Measurements from ENCODE around the gene DGAT2. TPM values are rescaled to one million over a fixed set of nuclear protein-coding genes. Genes with fewer than 3 reads are reported as not detected.

DGAT2 gene
- total RNA-seq, 4 donors from 2014 or later, result 69.8 to 338 (median 184) TPM

DNA sequence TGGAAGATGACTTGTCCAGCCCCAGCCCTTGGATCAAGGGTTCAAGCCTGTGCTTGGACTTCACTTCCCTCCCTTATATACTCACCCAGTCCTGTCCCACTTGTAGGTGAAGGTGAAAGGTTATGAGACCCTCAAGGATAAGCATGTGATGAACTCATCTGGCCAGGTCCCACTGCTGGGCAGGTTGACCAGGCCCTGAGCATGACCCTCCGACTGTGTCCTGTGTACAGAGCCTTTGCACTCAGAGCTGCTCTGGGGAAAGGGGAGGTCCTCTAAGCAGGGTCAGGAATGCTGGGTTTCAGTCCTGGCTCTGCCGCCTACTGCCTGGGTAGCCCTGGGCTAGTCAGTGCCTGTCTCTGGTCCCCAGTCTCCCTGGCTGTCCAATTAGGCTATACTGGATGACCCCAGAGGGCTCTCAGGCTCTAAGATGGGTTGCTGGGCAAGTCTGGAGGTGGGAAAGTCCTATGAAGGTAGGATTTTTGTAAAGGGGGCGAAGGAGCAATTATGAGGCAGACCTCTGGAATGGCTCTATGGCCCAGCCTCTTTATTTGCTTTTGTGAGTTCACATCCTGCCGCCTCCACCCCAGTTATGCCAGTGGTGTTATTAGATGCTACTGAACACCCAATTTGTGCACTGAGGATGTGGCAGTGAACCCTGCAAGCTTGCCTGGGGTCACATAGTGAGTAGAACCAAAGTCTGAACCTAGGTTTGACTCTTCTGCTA is 14.1 kb downstream of the DGAT2 start:
- no peak for TF ChIP-seq POLR2A (IDR thresholded peaks at IDR 0.05)
- TF ChIP-seq EP300 (IDR thresholded peaks at IDR 0.05), result no peak
- TF ChIP-seq, protein P1, sequence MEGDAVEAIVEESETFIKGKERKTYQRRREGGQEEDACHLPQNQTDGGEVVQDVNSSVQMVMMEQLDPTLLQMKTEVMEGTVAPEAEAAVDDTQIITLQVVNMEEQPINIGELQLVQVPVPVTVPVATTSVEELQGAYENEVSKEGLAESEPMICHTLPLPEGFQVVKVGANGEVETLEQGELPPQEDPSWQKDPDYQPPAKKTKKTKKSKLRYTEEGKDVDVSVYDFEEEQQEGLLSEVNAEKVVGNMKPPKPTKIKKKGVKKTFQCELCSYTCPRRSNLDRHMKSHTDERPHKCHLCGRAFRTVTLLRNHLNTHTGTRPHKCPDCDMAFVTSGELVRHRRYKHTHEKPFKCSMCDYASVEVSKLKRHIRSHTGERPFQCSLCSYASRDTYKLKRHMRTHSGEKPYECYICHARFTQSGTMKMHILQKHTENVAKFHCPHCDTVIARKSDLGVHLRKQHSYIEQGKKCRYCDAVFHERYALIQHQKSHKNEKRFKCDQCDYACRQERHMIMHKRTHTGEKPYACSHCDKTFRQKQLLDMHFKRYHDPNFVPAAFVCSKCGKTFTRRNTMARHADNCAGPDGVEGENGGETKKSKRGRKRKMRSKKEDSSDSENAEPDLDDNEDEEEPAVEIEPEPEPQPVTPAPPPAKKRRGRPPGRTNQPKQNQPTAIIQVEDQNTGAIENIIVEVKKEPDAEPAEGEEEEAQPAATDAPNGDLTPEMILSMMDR (IDR thresholded peaks at IDR 0.05), result no peak
- no peak for TF ChIP-seq POLR2AphosphoS5 (IDR thresholded peaks at IDR 0.05)
- H3K9me3 ChIP-seq, result no peaks in the 10 kb centered on the region
- no peak overlapping the region for H3K4me3 ChIP-seq
- no peak overlapping the region for H3K27ac ChIP-seq
- 100% methylated on average over 4 of the region's 4 CpGs for WGBS
- no peaks in the 10 kb centered on the region for H3K27me3 ChIP-seq
- H3K4me1 ChIP-seq, result no peaks in the 10 kb centered on the region
- no peaks in the 10 kb centered on the region for H3K36me3 ChIP-seq
- no peak for DNase-seq (ENCODE audit: low spot score in 2 of 2)

DNA sequence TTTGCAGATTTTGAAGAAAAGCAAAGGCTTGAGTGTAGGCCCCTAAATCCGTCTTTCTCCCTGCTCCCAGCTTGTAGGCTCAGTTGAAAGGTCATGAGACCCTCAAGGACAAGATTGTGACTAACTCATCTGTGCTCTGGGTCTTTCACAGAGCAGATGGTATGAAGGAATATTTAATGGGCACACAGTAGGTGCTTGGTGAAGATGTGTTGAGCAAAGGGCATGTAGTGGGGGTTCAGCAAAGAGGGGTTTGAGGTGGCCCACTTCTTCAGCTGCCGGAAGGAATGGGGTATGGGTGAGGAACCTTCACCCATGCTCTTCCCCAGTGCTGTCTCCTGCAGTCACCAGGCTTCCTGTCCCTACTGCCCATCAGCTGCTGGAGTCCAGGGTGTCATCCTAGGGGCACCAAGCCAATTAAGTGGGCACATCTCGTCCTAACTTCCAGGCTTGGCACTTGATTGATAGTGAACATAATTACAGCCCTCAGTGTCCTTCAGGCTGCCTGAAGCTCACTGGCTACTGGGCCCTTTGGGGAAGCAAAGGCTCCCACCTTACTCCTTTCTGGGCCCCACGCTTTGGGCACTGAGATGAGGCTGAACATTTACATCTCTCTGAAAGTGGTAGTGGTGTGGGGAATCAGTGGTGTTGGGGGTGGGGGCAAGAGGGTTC is 15.0 kb downstream of the DGAT2 start:
- no peaks in the 10 kb centered on the region for H3K4me1 ChIP-seq
- TF ChIP-seq, protein P1 (IDR thresholded peaks at IDR 0.05), result no peak
- no peak for TF ChIP-seq EP300 (IDR thresholded peaks at IDR 0.05)
- no peak for TF ChIP-seq POLR2AphosphoS5 (IDR thresholded peaks at IDR 0.05)
- no peak for TF ChIP-seq POLR2A (IDR thresholded peaks at IDR 0.05)
- no peak overlapping the region for H3K4me3 ChIP-seq
- DNase-seq (ENCODE audit: low spot score in 2 of 2), result no peak
- H3K9me3 ChIP-seq, result no peaks in the 10 kb centered on the region
- WGBS, result 93% methylated on average over 4 of the region's 4 CpGs
- no peaks in the 10 kb centered on the region for H3K36me3 ChIP-seq
- no peak overlapping the region for H3K27ac ChIP-seq
- no peaks in the 10 kb centered on the region for H3K27me3 ChIP-seq

DNA sequence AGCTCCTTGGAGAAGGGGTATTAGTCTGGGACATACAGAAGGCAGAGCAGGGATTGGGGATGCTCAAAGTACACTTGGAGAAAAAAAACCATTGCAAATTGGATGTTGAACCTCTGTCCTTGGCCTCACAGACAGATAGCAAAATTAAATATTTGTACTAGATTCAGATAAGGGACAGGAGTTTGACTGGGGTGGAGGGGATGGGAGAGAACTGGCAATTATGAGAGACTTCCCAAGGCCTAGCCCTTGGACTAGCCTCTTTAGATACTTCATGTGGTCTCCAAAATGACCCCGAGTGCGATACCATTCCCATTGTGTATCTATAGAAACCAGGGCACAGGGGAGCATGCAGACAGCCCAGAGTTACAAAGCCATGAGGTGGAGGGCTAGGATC is 15.5 kb downstream of the DGAT2 start:
- TF ChIP-seq, protein P1 (IDR thresholded peaks at IDR 0.05), result no peak
- TF ChIP-seq EP300 (IDR thresholded peaks at IDR 0.05) (no peak), POLR2A (IDR thresholded peaks at IDR 0.05) (no peak)
- no peak overlapping the region for H3K27ac ChIP-seq
- H3K4me1 ChIP-seq, result no peaks in the 10 kb centered on the region
- no peaks in the 10 kb centered on the region for H3K27me3 ChIP-seq
- WGBS, result 100% methylated on average over 2 of the region's 2 CpGs
- no peaks in the 10 kb centered on the region for H3K36me3 ChIP-seq
- H3K4me3 ChIP-seq, result no peak overlapping the region
- H3K9me3 ChIP-seq, result no peaks in the 10 kb centered on the region
- DNase-seq (ENCODE audit: low spot score in 2 of 2), result no peak

DNA sequence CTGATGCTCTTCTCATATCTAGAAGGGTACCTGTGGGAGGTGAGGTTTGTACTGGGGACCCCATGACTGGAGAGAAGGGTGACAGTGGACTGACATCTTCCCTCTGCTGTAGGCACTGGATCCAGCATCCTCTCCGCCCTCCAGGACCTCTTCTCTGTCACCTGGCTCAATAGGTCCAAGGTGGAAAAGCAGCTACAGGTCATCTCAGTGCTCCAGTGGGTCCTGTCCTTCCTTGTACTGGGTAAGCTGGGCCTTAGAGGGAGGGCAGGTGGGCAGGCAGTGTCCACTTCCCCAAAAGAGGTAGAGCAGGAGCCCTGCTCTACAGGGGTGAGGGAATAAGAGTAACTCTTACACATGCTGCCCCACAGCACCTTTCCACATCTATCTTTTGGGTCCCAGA is 15.9 kb downstream of the DGAT2 start:
- no peak for DNase-seq (ENCODE audit: low spot score in 2 of 2)
- no peak overlapping the region for H3K4me3 ChIP-seq
- H3K36me3 ChIP-seq, result no peaks in the 10 kb centered on the region
- H3K27ac ChIP-seq, result no peak overlapping the region
- TF ChIP-seq, protein P1 (IDR thresholded peaks at IDR 0.05), result no peak
- TF ChIP-seq EP300 (IDR thresholded peaks at IDR 0.05) (no peak), POLR2AphosphoS5 (IDR thresholded peaks at IDR 0.05) (no peak), POLR2A (IDR thresholded peaks at IDR 0.05) (no peak)
- H3K9me3 ChIP-seq, result no peaks in the 10 kb centered on the region
- 83% methylated on average over 1 of the region's 1 CpG for WGBS
- no peaks in the 10 kb centered on the region for H3K27me3 ChIP-seq
- no peaks in the 10 kb centered on the region for H3K4me1 ChIP-seq

DNA sequence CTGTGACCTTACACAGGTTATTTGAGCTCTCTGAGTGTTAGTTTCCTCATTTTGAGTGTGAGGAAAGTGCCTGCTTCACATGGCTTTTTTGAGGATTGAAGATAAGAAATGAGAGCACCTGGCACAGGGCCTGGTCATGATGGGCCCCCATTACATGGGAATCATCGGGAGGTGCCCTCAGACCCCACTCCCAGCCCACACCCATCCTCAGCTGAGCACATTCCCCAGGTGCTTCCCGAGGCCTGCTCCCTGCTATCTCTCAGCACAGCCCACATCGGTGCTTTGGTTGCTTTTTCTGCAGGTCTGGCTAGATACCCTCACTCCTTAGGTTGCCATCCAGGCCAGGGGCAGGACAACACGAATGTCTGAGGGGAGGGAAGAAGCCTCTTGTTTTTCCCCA is 16.6 kb downstream of the DGAT2 start:
- Histone ChIP-seq H3K9me3 (no peaks in the 10 kb centered on the region), H3K27me3 (no peaks in the 10 kb centered on the region), H3K36me3 (no peaks in the 10 kb centered on the region), H3K27ac (no peak overlapping the region), H3K4me3 (no peak overlapping the region), H3K4me1 (no peaks in the 10 kb centered on the region)
- TF ChIP-seq POLR2AphosphoS5 (IDR thresholded peaks at IDR 0.05), result no peak
- TF ChIP-seq EP300 (IDR thresholded peaks at IDR 0.05), result no peak
- no peak for TF ChIP-seq POLR2A (IDR thresholded peaks at IDR 0.05)
- TF ChIP-seq, protein P1 (IDR thresholded peaks at IDR 0.05), result no peak
- DNase-seq (ENCODE audit: low spot score in 2 of 2), result no peak
- 78% methylated on average over 3 of the region's 4 CpGs for WGBS

Measured in suprapubic skin (tissue), 4 donors.